Measurements from ENCODE around the gene C1orf21. TPM values are rescaled to one million over a fixed set of nuclear protein-coding genes. Genes with fewer than 3 reads are reported as not detected.
A peak's percentile ranks its signal among the peaks of the same experiment; 100 is the strongest.

Gene C1orf21
- total and polyA plus RNA-seq, 9 donors = 36.9 to 51.3 (median 44.3) TPM

DNA sequence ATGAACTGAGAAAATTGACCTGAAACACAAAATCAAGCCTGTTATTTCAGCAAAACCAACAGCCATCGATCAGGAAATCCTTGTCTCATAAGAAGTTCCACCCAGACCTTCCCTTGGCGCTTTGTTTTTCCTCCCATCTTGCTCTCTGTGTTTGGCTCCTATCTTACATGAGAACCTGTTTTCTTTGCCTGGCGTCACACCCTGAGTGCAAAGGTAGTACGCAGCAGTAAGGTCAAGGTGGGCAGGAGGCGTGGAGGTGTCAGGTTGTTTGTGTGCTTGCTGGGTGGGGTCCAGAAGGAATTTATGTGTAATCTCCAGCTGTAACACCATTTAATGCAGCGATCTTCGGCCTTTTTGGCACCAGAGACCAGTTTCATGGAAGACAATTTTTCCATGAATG, 50.5 kb downstream of the C1orf21 start:
- H3K4me1 ChIP-seq (ENCODE audit: control insufficient read depth, insufficient read depth, low read length) = no peaks in the 10 kb centered on the region
- H3K36me3 ChIP-seq (ENCODE audit: control insufficient read depth, insufficient read depth, low read length) = no peaks in the 10 kb centered on the region
- no peak overlapping the region for H3K27ac ChIP-seq (ENCODE audit: low read length)
- no peaks in the 10 kb centered on the region for H3K27me3 ChIP-seq (ENCODE audit: control insufficient read depth, insufficient read depth, low read length)
- no peaks in the 10 kb centered on the region for H3K9me3 ChIP-seq (replicated peaks; ENCODE audit: control insufficient read depth, low read depth, low read length)
- 94% methylated on average over 2 of the region's 7 CpGs for WGBS (ENCODE audit: insufficient coverage)
- no peak for DNase-seq
- no peak overlapping the region for H3K4me3 ChIP-seq (ENCODE audit: low read length)

DNA sequence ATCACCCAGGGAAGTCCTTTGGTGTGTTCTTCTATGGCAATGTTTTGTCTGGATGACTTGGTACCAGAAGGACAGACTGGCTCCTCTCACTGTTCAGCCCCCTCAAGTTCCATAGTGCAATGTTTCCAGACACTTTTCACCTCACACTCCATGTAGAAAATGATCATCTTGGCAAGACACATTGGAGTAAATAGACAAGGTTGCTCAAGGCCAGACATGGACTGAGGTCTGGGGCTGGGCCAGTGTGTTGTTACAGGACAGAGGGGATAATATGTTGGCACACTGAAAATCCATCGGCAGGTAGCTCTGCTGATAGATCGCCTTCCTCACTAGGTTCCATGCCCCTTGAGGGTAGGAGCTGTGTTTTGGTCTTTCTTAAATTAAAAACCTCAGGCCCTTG, 51.5 kb downstream of the C1orf21 start:
- no peak overlapping the region for H3K4me3 ChIP-seq (ENCODE audit: low read length)
- no CpG with 5 or more reads among the region's 2 CpGs for WGBS (ENCODE audit: insufficient coverage)
- no peaks in the 10 kb centered on the region for H3K27me3 ChIP-seq (ENCODE audit: control insufficient read depth, insufficient read depth, low read length)
- no peaks in the 10 kb centered on the region for H3K4me1 ChIP-seq (ENCODE audit: control insufficient read depth, insufficient read depth, low read length)
- H3K9me3 ChIP-seq (replicated peaks; ENCODE audit: control insufficient read depth, low read depth, low read length) = no peaks in the 10 kb centered on the region
- no peak overlapping the region for H3K27ac ChIP-seq (ENCODE audit: low read length)
- no peaks in the 10 kb centered on the region for H3K36me3 ChIP-seq (ENCODE audit: control insufficient read depth, insufficient read depth, low read length)
- DNase-seq = no peak

DNA sequence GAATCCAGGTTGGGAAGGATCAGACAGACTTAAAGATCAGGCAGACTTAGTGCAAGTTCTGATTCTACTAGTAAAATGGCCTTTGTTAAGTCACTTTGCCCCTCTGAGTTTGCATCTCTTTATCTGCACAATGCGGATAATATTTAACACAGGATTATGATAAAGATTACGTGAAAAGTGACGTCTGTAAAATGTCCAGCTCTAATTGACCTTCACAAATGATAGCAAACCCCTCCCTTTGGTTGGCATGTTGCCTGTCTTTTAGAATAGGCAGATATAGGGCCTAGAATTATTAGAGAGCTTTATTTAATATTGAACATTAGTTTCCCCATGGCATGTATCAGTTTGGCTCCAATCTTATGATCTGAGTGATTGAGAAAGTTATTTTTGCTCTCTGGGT, 55.4 kb downstream of the C1orf21 start:
- Histone ChIP-seq H3K9me3 (replicated peaks; ENCODE audit: control insufficient read depth, low read depth, low read length) (no peaks in the 10 kb centered on the region), H3K27me3 (ENCODE audit: control insufficient read depth, insufficient read depth, low read length) (no peaks in the 10 kb centered on the region), H3K4me1 (ENCODE audit: control insufficient read depth, insufficient read depth, low read length) (no peaks in the 10 kb centered on the region), H3K4me3 (ENCODE audit: low read length) (no peak overlapping the region), H3K36me3 (ENCODE audit: control insufficient read depth, insufficient read depth, low read length) (no peaks in the 10 kb centered on the region), H3K27ac (ENCODE audit: low read length) (no peak overlapping the region)
- no CpG with 5 or more reads among the region's 3 CpGs for WGBS (ENCODE audit: insufficient coverage)
- DNase-seq = no peak

DNA sequence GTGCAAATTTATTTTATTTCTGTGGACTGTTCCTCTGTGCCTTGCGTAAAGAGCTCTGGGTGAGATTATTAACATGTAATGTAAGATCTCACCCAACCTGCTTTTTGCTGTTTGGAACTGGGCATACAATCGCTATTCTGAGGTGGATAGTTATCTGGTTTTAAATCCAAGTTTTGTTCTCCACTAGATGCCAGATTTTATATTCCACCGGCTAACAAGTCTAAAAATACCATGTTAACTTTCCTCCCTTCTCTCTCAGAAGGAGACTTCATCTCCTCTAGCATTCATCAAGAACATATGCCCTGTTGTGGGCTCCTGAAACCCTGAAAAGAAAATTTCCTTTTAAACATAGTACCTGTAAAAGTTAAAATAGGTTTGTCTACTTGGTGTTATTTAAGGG, 56.4 kb downstream of the C1orf21 start:
- H3K4me1 ChIP-seq (ENCODE audit: control insufficient read depth, insufficient read depth, low read length) = no peaks in the 10 kb centered on the region
- H3K4me3 ChIP-seq (ENCODE audit: low read length) = no peak overlapping the region
- no peak overlapping the region for H3K27ac ChIP-seq (ENCODE audit: low read length)
- WGBS (ENCODE audit: insufficient coverage) = no CpG with 5 or more reads among the region's 3 CpGs
- DNase-seq = no peak
- no peaks in the 10 kb centered on the region for H3K9me3 ChIP-seq (replicated peaks; ENCODE audit: control insufficient read depth, low read depth, low read length)
- no peaks in the 10 kb centered on the region for H3K36me3 ChIP-seq (ENCODE audit: control insufficient read depth, insufficient read depth, low read length)
- no peaks in the 10 kb centered on the region for H3K27me3 ChIP-seq (ENCODE audit: control insufficient read depth, insufficient read depth, low read length)

DNA sequence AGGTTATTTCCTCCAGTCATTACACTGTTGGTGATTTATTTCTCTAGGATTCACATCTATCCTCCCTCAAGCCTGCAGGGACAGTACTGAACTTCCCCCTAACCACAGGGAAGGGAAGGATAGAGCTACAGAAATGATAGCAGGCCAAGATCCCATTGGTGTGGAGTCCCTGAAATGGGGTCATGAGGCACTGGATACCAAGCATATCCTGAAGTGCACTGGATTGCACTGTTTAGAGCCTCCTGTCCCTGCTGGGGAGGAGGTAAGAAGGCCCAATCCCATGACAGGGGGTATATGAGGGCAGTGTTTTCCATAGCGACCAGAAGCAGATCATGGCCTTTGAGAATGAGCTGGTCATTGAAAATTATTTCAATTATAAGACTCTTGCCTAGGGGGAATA, 56.8 kb downstream of the C1orf21 start:
- no peaks in the 10 kb centered on the region for H3K9me3 ChIP-seq (replicated peaks; ENCODE audit: control insufficient read depth, low read depth, low read length)
- no CpG with 5 or more reads among the region's 1 CpG for WGBS (ENCODE audit: insufficient coverage)
- DNase-seq = no peak
- H3K4me1 ChIP-seq (ENCODE audit: control insufficient read depth, insufficient read depth, low read length) = no peaks in the 10 kb centered on the region
- H3K27ac ChIP-seq (ENCODE audit: low read length) = no peak overlapping the region
- H3K4me3 ChIP-seq (ENCODE audit: low read length) = no peak overlapping the region
- H3K36me3 ChIP-seq (ENCODE audit: control insufficient read depth, insufficient read depth, low read length) = no peaks in the 10 kb centered on the region
- H3K27me3 ChIP-seq (ENCODE audit: control insufficient read depth, insufficient read depth, low read length) = no peaks in the 10 kb centered on the region

DNA sequence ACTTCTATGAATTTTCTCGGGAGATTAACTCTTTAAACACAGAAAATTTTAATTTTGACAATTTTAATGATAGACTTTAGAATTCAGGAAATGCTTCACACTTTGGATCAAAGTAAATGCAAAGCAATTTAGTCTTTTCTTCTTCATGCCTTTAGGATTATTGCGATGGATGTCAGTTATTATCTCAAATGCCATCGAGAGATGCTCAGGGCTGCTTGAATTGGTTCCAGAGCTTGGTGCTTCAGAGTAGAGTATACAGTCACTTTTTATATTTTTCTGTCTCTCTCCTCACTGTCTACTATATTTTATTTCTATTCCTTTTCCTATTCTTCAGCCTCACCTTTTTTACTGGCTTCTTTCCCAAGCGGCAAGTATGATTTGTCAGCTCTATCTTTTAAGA, 59.2 kb downstream of the C1orf21 start:
- Histone ChIP-seq H3K4me3 (ENCODE audit: low read length) (no peak overlapping the region), H3K27ac (ENCODE audit: low read length) (no peak overlapping the region), H3K4me1 (ENCODE audit: control insufficient read depth, insufficient read depth, low read length) (no peaks in the 10 kb centered on the region), H3K9me3 (replicated peaks; ENCODE audit: control insufficient read depth, low read depth, low read length) (no peaks in the 10 kb centered on the region), H3K27me3 (ENCODE audit: control insufficient read depth, insufficient read depth, low read length) (no peaks in the 10 kb centered on the region), H3K36me3 (ENCODE audit: control insufficient read depth, insufficient read depth, low read length) (no peaks in the 10 kb centered on the region)
- no peak for DNase-seq
- WGBS (ENCODE audit: insufficient coverage) = 92% methylated on average over 2 of the region's 4 CpGs

DNA sequence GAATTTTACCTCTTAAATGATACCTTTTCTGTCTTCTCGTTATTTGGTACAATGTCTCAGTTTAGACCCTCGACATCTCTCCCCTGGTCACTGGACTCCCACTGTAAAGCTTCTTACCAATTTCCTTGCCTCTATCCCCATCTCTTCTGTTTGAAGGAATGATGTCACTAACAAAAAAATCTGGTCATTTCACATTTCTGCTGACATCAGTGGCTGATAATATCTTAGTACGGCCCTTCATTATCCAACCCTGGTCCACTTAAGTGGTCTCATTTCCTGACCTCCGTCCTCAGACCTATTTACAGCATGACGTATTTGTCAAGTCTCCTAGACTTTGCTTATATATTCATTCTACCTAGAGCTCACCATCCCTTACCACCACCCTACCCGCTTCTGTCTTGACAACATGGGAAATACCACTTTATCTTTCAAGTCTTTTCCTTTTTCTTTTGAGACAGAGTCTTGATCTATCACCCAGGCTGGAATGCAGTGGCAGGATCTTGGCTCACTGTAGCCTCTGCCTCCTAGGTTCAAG, 60.9 kb downstream of the C1orf21 start:
- Histone ChIP-seq H3K4me1 (ENCODE audit: control insufficient read depth, insufficient read depth, low read length) (no peaks in the 10 kb centered on the region), H3K4me3 (ENCODE audit: low read length) (no peak overlapping the region), H3K27ac (ENCODE audit: low read length) (no peak overlapping the region), H3K27me3 (ENCODE audit: control insufficient read depth, insufficient read depth, low read length) (no peaks in the 10 kb centered on the region), H3K36me3 (ENCODE audit: control insufficient read depth, insufficient read depth, low read length) (no peaks in the 10 kb centered on the region), H3K9me3 (replicated peaks; ENCODE audit: control insufficient read depth, low read depth, low read length) (no peaks in the 10 kb centered on the region)
- 92% methylated on average over 6 of the region's 6 CpGs for WGBS (ENCODE audit: insufficient coverage)
- no peak for DNase-seq

DNA sequence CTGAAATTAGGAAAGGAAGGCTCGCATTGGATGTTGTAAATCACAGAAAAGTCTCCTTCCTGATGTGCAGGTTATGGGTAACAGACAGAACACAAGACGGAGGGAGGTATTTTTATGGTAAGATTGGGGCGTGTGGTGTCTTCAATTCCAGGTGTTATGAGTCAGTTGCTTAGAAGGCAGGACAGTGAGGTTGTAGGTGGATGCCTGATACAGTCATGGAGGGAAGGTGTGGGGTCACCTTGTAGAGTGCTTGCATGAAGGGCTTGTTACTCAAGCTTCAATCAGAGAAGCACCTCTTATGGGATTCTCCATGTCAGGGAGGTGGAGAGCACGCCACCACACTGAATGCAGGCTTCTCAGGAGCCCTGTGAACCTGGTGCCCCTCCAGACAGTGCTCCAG, 63.1 kb downstream of the C1orf21 start:
- 93% methylated on average over 4 of the region's 4 CpGs for WGBS (ENCODE audit: insufficient coverage)
- DNase-seq = no peak
- Histone ChIP-seq H3K27me3 (ENCODE audit: control insufficient read depth, insufficient read depth, low read length) (no peaks in the 10 kb centered on the region), H3K27ac (ENCODE audit: low read length) (no peak overlapping the region), H3K9me3 (replicated peaks; ENCODE audit: control insufficient read depth, low read depth, low read length) (no peaks in the 10 kb centered on the region), H3K4me1 (ENCODE audit: control insufficient read depth, insufficient read depth, low read length) (no peaks in the 10 kb centered on the region), H3K36me3 (ENCODE audit: control insufficient read depth, insufficient read depth, low read length) (no peaks in the 10 kb centered on the region), H3K4me3 (ENCODE audit: low read length) (no peak overlapping the region)

DNA sequence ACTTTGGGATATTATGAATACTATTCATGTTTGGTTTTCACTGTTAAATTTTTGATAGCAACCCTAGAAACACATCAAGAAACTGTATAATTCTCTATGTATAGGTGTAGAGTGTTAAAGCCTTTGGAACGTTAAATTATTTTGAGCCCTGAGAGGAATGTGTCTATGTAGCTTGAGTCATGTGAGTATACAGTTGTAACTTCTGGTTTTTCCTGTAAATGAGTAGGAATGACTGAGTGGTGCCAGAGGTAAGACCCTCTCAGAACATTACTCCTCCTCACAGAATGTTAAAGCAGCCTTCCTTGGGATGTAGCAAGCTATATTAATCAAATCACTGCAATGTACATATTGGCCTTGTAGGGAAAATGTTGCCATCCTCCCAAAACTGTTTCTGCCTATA, 69.0 kb downstream of the C1orf21 start:
- no peaks in the 10 kb centered on the region for H3K9me3 ChIP-seq (replicated peaks; ENCODE audit: control insufficient read depth, low read depth, low read length)
- no peak for DNase-seq
- peaks cover 4% of the 10 kb centered on the region for H3K4me1 ChIP-seq (ENCODE audit: control insufficient read depth, insufficient read depth, low read length)
- no peak overlapping the region for H3K4me3 ChIP-seq (ENCODE audit: low read length)
- no peak overlapping the region for H3K27ac ChIP-seq (ENCODE audit: low read length)
- WGBS (ENCODE audit: insufficient coverage) = no CpG with 5 or more reads among the region's 1 CpG
- no peaks in the 10 kb centered on the region for H3K27me3 ChIP-seq (ENCODE audit: control insufficient read depth, insufficient read depth, low read length)
- H3K36me3 ChIP-seq (ENCODE audit: control insufficient read depth, insufficient read depth, low read length) = no peaks in the 10 kb centered on the region

DNA sequence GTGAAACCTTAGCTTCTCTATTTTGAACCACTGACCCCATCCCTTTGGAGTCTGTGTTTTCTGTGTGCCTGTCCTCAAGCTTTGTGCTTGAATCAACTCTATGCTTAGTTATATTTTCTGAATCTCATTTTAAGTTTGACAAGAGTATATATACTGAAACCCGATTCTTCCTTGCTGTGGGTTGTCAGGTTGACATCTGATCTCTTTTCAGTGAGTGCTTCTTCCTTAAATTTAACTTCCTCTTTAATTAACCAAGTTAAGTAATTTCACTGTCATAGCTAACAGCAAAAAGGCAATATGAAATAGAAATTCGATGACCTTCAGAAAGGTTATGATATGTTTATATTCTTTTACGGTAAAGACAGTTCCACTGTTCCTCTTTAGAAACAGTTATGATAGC, 69.4 kb downstream of the C1orf21 start:
- no CpG with 5 or more reads among the region's 3 CpGs for WGBS (ENCODE audit: insufficient coverage)
- Histone ChIP-seq H3K27me3 (ENCODE audit: control insufficient read depth, insufficient read depth, low read length) (no peaks in the 10 kb centered on the region), H3K9me3 (replicated peaks; ENCODE audit: control insufficient read depth, low read depth, low read length) (no peaks in the 10 kb centered on the region), H3K4me1 (ENCODE audit: control insufficient read depth, insufficient read depth, low read length) (peaks cover 4% of the 10 kb centered on the region), H3K36me3 (ENCODE audit: control insufficient read depth, insufficient read depth, low read length) (no peaks in the 10 kb centered on the region), H3K27ac (ENCODE audit: low read length) (no peak overlapping the region), H3K4me3 (ENCODE audit: low read length) (no peak overlapping the region)
- no peak for DNase-seq

DNA sequence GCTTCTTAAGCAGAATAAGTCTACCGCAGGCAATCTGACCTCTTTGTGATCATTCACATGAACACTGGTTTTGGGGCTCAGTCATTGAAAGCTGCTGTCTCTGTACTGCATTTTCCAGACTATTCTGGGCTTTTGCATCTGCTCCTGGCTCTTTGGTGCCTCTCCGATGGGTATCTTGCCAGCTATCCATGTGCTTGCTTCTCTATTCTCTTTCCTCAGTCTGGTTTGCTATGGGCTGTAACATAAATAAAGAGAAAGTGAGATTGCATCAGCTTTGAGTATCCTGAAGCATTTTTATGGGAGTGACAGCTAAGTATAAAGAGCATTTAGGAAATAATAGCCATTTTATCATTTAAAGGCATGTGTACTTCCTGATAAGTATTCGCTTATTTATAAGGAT, 70.7 kb downstream of the C1orf21 start:
- WGBS (ENCODE audit: insufficient coverage) = 63% methylated on average over 1 of the region's 3 CpGs
- H3K27ac ChIP-seq (ENCODE audit: low read length) = no peak overlapping the region

More for the DNA sequence above, 70.7 kb downstream of the C1orf21 start:
- Histone ChIP-seq H3K36me3 (ENCODE audit: control insufficient read depth, insufficient read depth, low read length) (no peaks in the 10 kb centered on the region), H3K4me3 (ENCODE audit: low read length) (no peak overlapping the region), H3K9me3 (replicated peaks; ENCODE audit: control insufficient read depth, low read depth, low read length) (no peaks in the 10 kb centered on the region), H3K4me1 (ENCODE audit: control insufficient read depth, insufficient read depth, low read length) (peaks cover 4% of the 10 kb centered on the region), H3K27me3 (ENCODE audit: control insufficient read depth, insufficient read depth, low read length) (no peaks in the 10 kb centered on the region)
- peak; percentile 34 for DNase-seq

Data from muscle of leg (tissue), 11 donors.